ENCODE measurements around the gene ABR.
"Not testable (repeated sequence)": the region's sequence is repeated elsewhere in the genome, so short reads cannot be mapped to it uniquely, and the experiment has no call there.

The ABR gene

GRCh38 chr17:1147664-1148063 lies 32.1 kb downstream of the ABR start:
- no peak for DNase-seq (ENCODE audit: low spot score)

GRCh38 chr17:1146561-1147265 lies 33.1 kb downstream of the ABR start:
- no peak for DNase-seq (ENCODE audit: low spot score)

GRCh38 chr17:1145311-1145986 lies 34.3 kb downstream of the ABR start:
- DNase-seq (ENCODE audit: low spot score), result no peak

- DNase-seq (ENCODE audit: low spot score), result no peak
Measured at GRCh38 chr17:1144162-1144561, 35.6 kb downstream of the ABR start.

GRCh38 chr17:1143573-1143972 lies 36.2 kb downstream of the ABR start:
- no peak for DNase-seq (ENCODE audit: low spot score)

GRCh38 chr17:1142561-1142971 lies 37.2 kb downstream of the ABR start:
- DNase-seq (ENCODE audit: low spot score), result no peak

GRCh38 chr17:1137465-1137894 lies 42.3 kb downstream of the ABR start:
- DNase-seq (ENCODE audit: low spot score), result peak; percentile 34

- DNase-seq (ENCODE audit: low spot score), result no peak
Measured at GRCh38 chr17:1136748-1137147, 43.0 kb downstream of the ABR start.

- no peak for DNase-seq (ENCODE audit: low spot score)
Measured at GRCh38 chr17:1134634-1135324, 45.0 kb downstream of the ABR start.

- no peak for DNase-seq (ENCODE audit: low spot score)
Measured at GRCh38 chr17:1130191-1130590, 49.6 kb downstream of the ABR start.

GRCh38 chr17:1128463-1128862 lies 51.3 kb downstream of the ABR start:
- not testable (repeated sequence) for DNase-seq (ENCODE audit: low spot score)

GRCh38 chr17:1126801-1127550 lies 52.8 kb downstream of the ABR start:
- no peak for DNase-seq (ENCODE audit: low spot score)

GRCh38 chr17:1126250-1126797 lies 53.5 kb downstream of the ABR start:
- DNase-seq (ENCODE audit: low spot score), result no peak

GRCh38 chr17:1125788-1126145 lies 54.0 kb downstream of the ABR start:
- no peak for DNase-seq (ENCODE audit: low spot score)

- no peak for DNase-seq (ENCODE audit: low spot score)
Measured at GRCh38 chr17:1124896-1125787, 54.6 kb downstream of the ABR start.

GRCh38 chr17:1123921-1124715 lies 55.7 kb downstream of the ABR start:
- no peak for DNase-seq (ENCODE audit: low spot score)

GRCh38 chr17:1123393-1123831 lies 56.4 kb downstream of the ABR start:
- no peak for DNase-seq (ENCODE audit: low spot score)

GRCh38 chr17:1122533-1123392 lies 57.0 kb downstream of the ABR start:
- DNase-seq (ENCODE audit: low spot score), result peak; percentile 88

- DNase-seq (ENCODE audit: low spot score), result not testable (repeated sequence)
Measured at GRCh38 chr17:1121442-1121817, 58.4 kb downstream of the ABR start.

Measured in CD4-positive, alpha-beta T cell treated with Interleukin-2 at 100 ng/mL for 4 hours (primary cell).